HepG2 (cell line): ENCODE measurements around the gene HIPK2. TPM values are rescaled to one million over a fixed set of nuclear protein-coding genes. Genes with fewer than 3 reads are reported as not detected.

Source experiments
- ATAC-seq: fragments of 200-7000 bp; cut with Tn5 transposase; 3 replicates; pipeline ENCODE4 v1.9.1; 2020; ENCODE audit warnings: mild to moderate bottlenecking, moderate library complexity
- BruUV-seq: library from RNA; stranded (reverse); fragments of 400-500 nt; replicated peaks from 2 replicates; lab custom pipeline; 2021; lab: Mats Ljungman, UMichigan
- CTCF ChIA-PET: fragments of 300-600 bp; formaldehyde crosslinking; extraction: SDS; loops from one replicate; lab custom pipeline; 2021; ENCODE audit warnings: low total read pairs, inconsistent platforms, low intra/inter-chr PET ratio; lab: Yijun Ruan, JAX
- POLR2A ChIA-PET: fragments of 350-600 bp; sonication (Branson Sonifier 250); formaldehyde crosslinking; loops from one replicate; lab custom pipeline; 2020; ENCODE audit warnings: antibody characterized with exemption, inconsistent platforms; lab: Yijun Ruan, JAX
- DNase-seq: peaks from one replicate; pipeline ENCODE4 v3.0.0-alpha.2; 2015; ENCODE audit warnings: low spot score
- FAIRE-seq: peaks from 3 replicates; lab custom pipeline; 2011; peaks lifted over from hg19 to GRCh38; lab: Jason Lieb, UNC
- H2AFZ ChIP-seq: one replicate; pipeline ENCODE4 v1.6.1; 2011; ENCODE audit warnings: low read length, inconsistent platforms
- H3K27ac ChIP-seq: fragments of 300-600 bp; 3 replicates; pipeline ENCODE4 v1.8.0; 2011; ENCODE audit warnings: mixed run types, mild to moderate bottlenecking, mixed read lengths, low read length, inconsistent platforms; ENCODE audit not compliant: insufficient read depth; ENCODE audit errors: extremely low read length
- H3K27me3 ChIP-seq, 2 experiments: fragments of 200-600 bp in 1 of 2; 2 replicates in 1 of 2; 3 replicates in 1 of 2; pipeline versions ENCODE4 v1.6.0 to v1.8.0; 2011; ENCODE audit warnings: low read length in 2 of 2, mild to moderate bottlenecking in 2 of 2, moderate library complexity in 2 of 2, inconsistent platforms in 1 of 2; ENCODE audit not compliant: insufficient read depth in 2 of 2, control insufficient read depth in 1 of 2
- H3K36me3 ChIP-seq, 2 experiments: fragments of 200-600 bp in 1 of 2; replicated peaks in 1 of 2; 2 replicates in 1 of 2; 3 replicates in 1 of 2; pipeline versions ENCODE4 v1.5.1 to v1.8.0; 2011; ENCODE audit warnings: low read length in 2 of 2, inconsistent platforms in 1 of 2; ENCODE audit not compliant: insufficient read depth in 2 of 2, control insufficient read depth in 1 of 2
- H3K4me1 ChIP-seq: 2 replicates; pipeline ENCODE4 v1.5.1; 2012; ENCODE audit warnings: low read length, inconsistent platforms; ENCODE audit not compliant: insufficient read depth
- H3K4me2 ChIP-seq: 2 replicates; pipeline ENCODE4 v1.6.0; 2011; ENCODE audit warnings: low read depth, low read length, inconsistent platforms
- H3K4me3 ChIP-seq, 3 experiments: fragments of 200-600 bp in 1 of 3; sonication (generic), shearing (Covaris generic) in 1 of 3; replicated peaks in 1 of 3; 2 replicates each; pipeline ENCODE4 v1.5.1; 2011 to 2016; ENCODE audit warnings: low read length in 3 of 3, inconsistent platforms in 2 of 3, low read depth in 2 of 3, mild to moderate bottlenecking in 2 of 3, control low read depth in 1 of 3, mixed read lengths in 1 of 3; ENCODE audit not compliant: insufficient read depth in 1 of 3
- H3K79me2 ChIP-seq: one replicate; pipeline ENCODE4 v1.6.1; 2011; ENCODE audit warnings: low read length, inconsistent platforms; ENCODE audit not compliant: insufficient read depth
- H3K9ac ChIP-seq: 2 replicates; pipeline ENCODE4 v1.6.0; 2011; ENCODE audit warnings: mild to moderate bottlenecking, low read depth, low read length, inconsistent platforms; ENCODE audit not compliant: insufficient read depth
- H3K9me3 ChIP-seq: 2 replicates; pipeline ENCODE4 v1.5.1; 2012; ENCODE audit warnings: mild to moderate bottlenecking, low read length
- H4K20me1 ChIP-seq: 2 replicates; pipeline ENCODE4 v1.6.0; 2011; ENCODE audit warnings: inconsistent platforms, mild to moderate bottlenecking, low read length, moderate library complexity; ENCODE audit not compliant: insufficient read depth
- BCL6 ChIP-seq: IDR thresholded peaks from 2 replicates; pipeline ENCODE4 v1.6.1; 2016; ENCODE audit warnings: missing genetic modification reagents, missing compliant biosample characterization
- BRCA1 ChIP-seq: sonication (generic); formaldehyde crosslinking; IDR thresholded peaks from 2 replicates; pipeline ENCODE4 v1.4.0; 2020; ENCODE audit warnings: missing genetic modification reagents
- CCAR2 ChIP-seq: fragments of 200-400 bp; formaldehyde crosslinking; optimal IDR thresholded peaks from 2 replicates; pipeline ENCODE3; 2018; ENCODE audit warnings: low read depth, mild to moderate bottlenecking, low read length, moderate library complexity
- ELF1 ChIP-seq: sonication (generic); formaldehyde crosslinking; IDR thresholded peaks from 2 replicates; pipeline ENCODE4 v1.4.0; 2020; ENCODE audit warnings: missing genetic modification reagents
- ESRRA ChIP-seq: sonication (generic); formaldehyde crosslinking; IDR thresholded peaks from 2 replicates; pipeline ENCODE4 v1.5.1; 2020; ENCODE audit warnings: mild to moderate bottlenecking, low read depth, missing genetic modification reagents
- KDM5B ChIP-seq: sonication (generic); formaldehyde crosslinking; IDR thresholded peaks from 2 replicates; pipeline ENCODE4 v1.4.0; 2020; ENCODE audit warnings: missing genetic modification reagents, mild to moderate bottlenecking, borderline replicate concordance
- MEF2D ChIP-seq: sonication (generic); formaldehyde crosslinking; IDR thresholded peaks from 2 replicates; pipeline ENCODE4 v1.5.1; 2020; ENCODE audit warnings: mild to moderate bottlenecking, missing genetic modification reagents
- NFE2 ChIP-seq: sonication (generic); formaldehyde crosslinking; IDR thresholded peaks from 2 replicates; pipeline ENCODE4 v1.4.0; 2020; ENCODE audit warnings: missing genetic modification reagents
- ONECUT2 ChIP-seq: sonication (generic); formaldehyde crosslinking; IDR thresholded peaks from 2 replicates; pipeline ENCODE4 v1.4.0; 2020; ENCODE audit warnings: missing genetic modification reagents
- PITX1 ChIP-seq: sonication (generic); formaldehyde crosslinking; IDR thresholded peaks from 2 replicates; pipeline ENCODE4 v1.5.1; 2020; ENCODE audit warnings: mild to moderate bottlenecking, missing genetic modification reagents
- RARA ChIP-seq: IDR thresholded peaks from 2 replicates; pipeline ENCODE4 v1.6.1; 2016; ENCODE audit warnings: missing genetic modification reagents, missing compliant biosample characterization
- REXO4 ChIP-seq: sonication (generic); formaldehyde crosslinking; IDR thresholded peaks from 2 replicates; pipeline ENCODE4 v1.8.0; 2022; ENCODE audit warnings: missing genetic modification reagents, mild to moderate bottlenecking, borderline replicate concordance
- RFXAP ChIP-seq: sonication (generic); formaldehyde crosslinking; IDR thresholded peaks from 2 replicates; pipeline ENCODE4 v1.4.0; 2020; ENCODE audit warnings: missing genetic modification reagents, borderline replicate concordance
- SALL2 ChIP-seq: sonication (generic); formaldehyde crosslinking; IDR thresholded peaks from 2 replicates; pipeline ENCODE4 v1.8.1; 2023; ENCODE audit warnings: mild to moderate bottlenecking, missing genetic modification reagents, inconsistent platforms
- TCF7L2 ChIP-seq: IDR thresholded peaks from 2 replicates; pipeline ENCODE4 v1.6.1; 2011; ENCODE audit warnings: mild to moderate bottlenecking, low read depth, low read length, moderate library complexity
- ZFY ChIP-seq: sonication (generic); formaldehyde crosslinking; IDR thresholded peaks from 2 replicates; pipeline ENCODE4 v1.4.0; 2020; ENCODE audit warnings: missing genetic modification reagents
- ZNF205 ChIP-seq: IDR thresholded peaks from 2 replicates; pipeline ENCODE4 v1.6.1; 2018; ENCODE audit warnings: missing biosample characterization, missing genetic modification reagents
- ZNF746 ChIP-seq: sonication (generic); formaldehyde crosslinking; IDR thresholded peaks from 2 replicates; pipeline ENCODE4 v1.8.0; 2022; ENCODE audit warnings: mild to moderate bottlenecking, missing genetic modification reagents
- WGBS: methylation state at CpG from one replicate; pipeline ENCODE4 v1.1.6; 2017; ENCODE audit warnings: low lambda C conversion rate; 5-methylcytosine and 5-hydroxymethylcytosine counted together
- in situ Hi-C: cut with HindIII; loops from 2 replicates; pipeline ENCODE4 v1.10.0; 2017; ENCODE audit warnings: low pct_unique_long_range_greater_than_20kb; ENCODE audit not compliant: extremely low pct_ligation_motif_present
- intact Hi-C: fragments of 100-400 bp; cut with micrococcal nuclease; formaldehyde crosslinking; loops from one replicate; pipeline ENCODE4 v1.10.0; 2022; ENCODE audit not compliant: unreplicated experiment
- polyA plus RNA-seq, 8 experiments: library from polyadenylated mRNA; depleted of rRNA in 3 of 8; stranded (reverse) in 7 of 8; unstranded in 1 of 8; fragments of >200 nt; fragmentation: Illumina TruSeq in 4 of 8; extraction: Trizol in 4 of 8; gene quantifications; 2 replicates each; pipeline versions ENCODE4 v1.2.1 to v1.2.3, GENCODE V29; 2011 to 2016; ENCODE audit warnings: low read depth in 4 of 8, missing spikeins in 1 of 8, mixed read lengths in 1 of 8; ENCODE audit not compliant: insufficient read depth in 1 of 8
- total RNA-seq, 5 experiments: library from RNA; depleted of rRNA; stranded (reverse); fragments of >200 nt; fragmentation: Illumina TruSeq; extraction: Trizol; gene quantifications; 2 replicates each; pipeline ENCODE4 v1.2.3, GENCODE V29; 2016; ENCODE audit warnings: low read depth in 1 of 5
- TF ChIP-seq, protein P1 (sequence below): sonication (generic); formaldehyde crosslinking; conservative IDR thresholded peaks from 2 replicates; pipeline ENCODE4 v1.8.0; 2022; ENCODE audit warnings: mild to moderate bottlenecking, moderate library complexity, missing genetic modification reagents

HIPK2 gene
- total and polyA plus RNA-seq, 2 of the 13 experiments (the other 11 are each of a cell fraction or from before 2014, with no cell fraction given) = 14.4 to 20.2 TPM

DNA sequence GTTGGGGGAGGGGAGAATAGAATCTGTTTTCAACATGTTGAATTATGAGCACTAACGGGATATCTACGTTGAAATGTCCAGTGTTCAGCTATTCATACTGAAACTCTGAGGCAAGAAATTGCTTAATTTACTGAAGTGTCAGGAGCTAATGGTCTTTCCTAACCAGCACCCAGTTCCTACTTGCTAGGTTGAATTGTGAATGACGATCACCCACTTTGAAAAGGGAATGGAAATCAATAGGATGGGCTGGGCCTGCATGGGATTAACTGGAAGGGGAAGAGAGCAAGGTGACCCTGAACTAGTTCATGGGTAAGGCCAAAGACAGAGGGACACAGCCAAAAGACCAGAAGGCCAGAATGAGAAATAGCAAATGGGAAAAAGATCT is 51.3 kb downstream of the HIPK2 start:
- Histone ChIP-seq H3K36me3 (peaks cover 4 to 25% of the 10 kb centered on the region in 2 experiments; a peak in 3 of 5 replicates), H2AFZ (no peak overlapping the region)
- 83% methylated on average over 3 of the region's 3 CpGs for WGBS
- peak; percentile 56 for ATAC-seq
- TF ChIP-seq PITX1 (0 out of 2 replicates have a peak, but pooled peaks have one; percentile 50), ZNF746 (no peak), CCAR2 (no peak), KDM5B (no peak), ELF1 (CRISPR knock-in tag) (no peak), ZFY (CRISPR knock-in tag) (no peak), RARA (CRISPR knock-in tag) (0 out of 2 replicates have a peak, but pooled peaks have one; percentile 23), RFXAP (no peak), ESRRA (peak; percentile 37; the same call in 1 of the 2 replicates), SALL2 (no peak), TCF7L2 (no peak), MEF2D (CRISPR knock-in tag) (no peak), NFE2 (no peak), BRCA1 (CRISPR knock-in tag) (no peak), ZNF205 (CRISPR knock-in tag) (no peak), REXO4 (no peak), ONECUT2 (CRISPR knock-in tag) (peak; percentile 74), BCL6 (CRISPR knock-in tag) (0 out of 2 replicates have a peak, but pooled peaks have one; percentile 14)
- TF ChIP-seq, protein P1, sequence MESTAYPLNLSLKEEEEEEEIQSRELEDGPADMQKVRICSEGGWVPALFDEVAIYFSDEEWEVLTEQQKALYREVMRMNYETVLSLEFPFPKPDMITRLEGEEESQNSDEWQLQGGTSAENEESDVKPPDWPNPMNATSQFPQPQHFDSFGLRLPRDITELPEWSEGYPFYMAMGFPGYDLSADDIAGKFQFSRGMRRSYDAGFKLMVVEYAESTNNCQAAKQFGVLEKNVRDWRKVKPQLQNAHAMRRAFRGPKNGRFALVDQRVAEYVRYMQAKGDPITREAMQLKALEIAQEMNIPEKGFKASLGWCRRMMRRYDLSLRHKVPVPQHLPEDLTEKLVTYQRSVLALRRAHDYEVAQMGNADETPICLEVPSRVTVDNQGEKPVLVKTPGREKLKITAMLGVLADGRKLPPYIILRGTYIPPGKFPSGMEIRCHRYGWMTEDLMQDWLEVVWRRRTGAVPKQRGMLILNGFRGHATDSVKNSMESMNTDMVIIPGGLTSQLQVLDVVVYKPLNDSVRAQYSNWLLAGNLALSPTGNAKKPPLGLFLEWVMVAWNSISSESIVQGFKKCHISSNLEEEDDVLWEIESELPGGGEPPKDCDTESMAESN (CRISPR knock-in tag) = no peak
- TF ChIP-seq, all 625 proteins: peak for 5
- DNase-seq = no peak
- Histone ChIP-seq H3K4me2 (no peak overlapping the region), H3K4me1 (peaks cover 64% of the 10 kb centered on the region), H4K20me1 (peaks cover 13% of the 10 kb centered on the region), H3K9ac (no peak overlapping the region), H3K79me2 (peaks cover 80% of the 10 kb centered on the region), H3K4me3 (no peak overlapping the region), H3K27ac (no peak overlapping the region), H3K9me3 (no peaks in the 10 kb centered on the region), H3K27me3 (no peaks in the 10 kb centered on the region)
- no peak for FAIRE-seq
- no TSS peak for BruUV-seq
- in situ Hi-C loops = no loop called here
- CTCF ChIA-PET = no interaction called here
- POLR2A ChIA-PET = interaction anchor here (0.9 kb wide), 1 partner anchor 63 kb away, joined by 3 read pairs; no protein-coding TSS in a partner anchor
- intact Hi-C loops = no loop called here
